Islet of Langerhans (tissue), 1 donor: ENCODE measurements around the gene HCN4.
A peak's percentile ranks its signal among the peaks of the same experiment; 100 is the strongest.
"Not testable (repeated sequence)": the region's sequence is repeated elsewhere in the genome, so short reads cannot be mapped to it uniquely, and the experiment has no call there.

ENCODE experiments used
- FAIRE-seq: peaks from one replicate; lab custom pipeline; 2011; peaks lifted over from hg19 to GRCh38; lab: Jason Lieb, UNC

The HCN4 gene

GRCh38 chr15:73324496-73325170 lies 44.1 kb downstream of the HCN4 start:
- FAIRE-seq = no peak

GRCh38 chr15:73323956-73324355 lies 44.8 kb downstream of the HCN4 start:
- no peak for FAIRE-seq

GRCh38 chr15:73323374-73323955 lies 45.3 kb downstream of the HCN4 start:
- FAIRE-seq = no peak

- no peak for FAIRE-seq
Observed at GRCh38 chr15:73322665-73323373, 45.9 kb downstream of the HCN4 start.

GRCh38 chr15:73321496-73322450 lies 47.0 kb downstream of the HCN4 start:
- no peak for FAIRE-seq

GRCh38 chr15:73320619-73321180 lies 48.1 kb downstream of the HCN4 start:
- no peak for FAIRE-seq

GRCh38 chr15:73319460-73320245 lies 49.1 kb downstream of the HCN4 start:
- no peak for FAIRE-seq

- no peak for FAIRE-seq
Observed at GRCh38 chr15:73318463-73319351, 50.1 kb downstream of the HCN4 start.

GRCh38 chr15:73317651-73318462 lies 50.9 kb downstream of the HCN4 start:
- FAIRE-seq = no peak

GRCh38 chr15:73313861-73314260 lies 54.9 kb downstream of the HCN4 start:
- peak; percentile 74 for FAIRE-seq

GRCh38 chr15:73308305-73308704 lies 60.5 kb downstream of the HCN4 start:
- FAIRE-seq = no peak

GRCh38 chr15:73305331-73306211 lies 63.2 kb downstream of the HCN4 start:
- peak; percentile 76 for FAIRE-seq

GRCh38 chr15:73303636-73304035 lies 65.1 kb downstream of the HCN4 start:
- FAIRE-seq = no peak

- not testable (repeated sequence) for FAIRE-seq
Observed at GRCh38 chr15:73300286-73300685, 68.5 kb downstream of the HCN4 start.

- no peak for FAIRE-seq
Observed at GRCh38 chr15:73298522-73299245, 70.1 kb downstream of the HCN4 start.

- no peak for FAIRE-seq
Observed at GRCh38 chr15:73296609-73297353, 72.0 kb downstream of the HCN4 start.
